Glutamatergic neuron (in vitro differentiated cells): ENCODE data around the gene SOX18. TPM values are rescaled to one million over a fixed set of nuclear protein-coding genes. Genes with fewer than 3 reads are reported as not detected.

Source experiments
- DNase-seq: peaks from one replicate; pipeline ENCODE4 v3.0.0; 2022
- H3K27ac Mint-ChIP-seq: one replicate; pipeline ENCODE4 v1.8.0; 2020; ENCODE audit warnings: mild to moderate bottlenecking, mixed read lengths, inconsistent platforms; ENCODE audit not compliant: unreplicated experiment
- H3K27me3 Mint-ChIP-seq: one replicate; pipeline ENCODE4 v1.8.0; 2020; ENCODE audit warnings: mild to moderate bottlenecking, moderate library complexity, mixed read lengths, inconsistent platforms; ENCODE audit not compliant: unreplicated experiment
- H3K36me3 Mint-ChIP-seq: one replicate; pipeline ENCODE4 v1.8.0; 2020; ENCODE audit warnings: mild to moderate bottlenecking, mixed read lengths, inconsistent platforms; ENCODE audit not compliant: unreplicated experiment
- H3K4me1 Mint-ChIP-seq: one replicate; pipeline ENCODE4 v1.8.0; 2020; ENCODE audit warnings: mild to moderate bottlenecking, low read depth, mixed read lengths, inconsistent platforms; ENCODE audit not compliant: unreplicated experiment
- H3K4me3 Mint-ChIP-seq: one replicate; pipeline ENCODE4 v1.8.0; 2020; ENCODE audit warnings: mild to moderate bottlenecking, mixed read lengths, inconsistent platforms; ENCODE audit not compliant: unreplicated experiment
- H3K9me3 Mint-ChIP-seq: one replicate; pipeline ENCODE4 v1.8.0; 2020; ENCODE audit warnings: mild to moderate bottlenecking, moderate library complexity, mixed read lengths, inconsistent platforms; ENCODE audit not compliant: unreplicated experiment
- total RNA-seq: library from RNA; stranded (reverse); fragmentation: NEBNext Ultra II Directional; extraction: Animal tissue kit (Norgen Biotek cat#: 25700); gene quantifications from one replicate; pipeline ENCODE4 v1.2.1, GENCODE V29; 2021; ENCODE audit not compliant: unreplicated experiment
- TF ChIP-seq, protein P1 (sequence below): fragments of 200-600 bp; sonication (generic); IDR thresholded peaks from one replicate; pipeline ENCODE4 v1.5.0; 2021; ENCODE audit not compliant: partially characterized antibody, unreplicated experiment

SOX18 gene
- total RNA-seq, 1 donor from 2014 or later, result 0.66 TPM

DNA sequence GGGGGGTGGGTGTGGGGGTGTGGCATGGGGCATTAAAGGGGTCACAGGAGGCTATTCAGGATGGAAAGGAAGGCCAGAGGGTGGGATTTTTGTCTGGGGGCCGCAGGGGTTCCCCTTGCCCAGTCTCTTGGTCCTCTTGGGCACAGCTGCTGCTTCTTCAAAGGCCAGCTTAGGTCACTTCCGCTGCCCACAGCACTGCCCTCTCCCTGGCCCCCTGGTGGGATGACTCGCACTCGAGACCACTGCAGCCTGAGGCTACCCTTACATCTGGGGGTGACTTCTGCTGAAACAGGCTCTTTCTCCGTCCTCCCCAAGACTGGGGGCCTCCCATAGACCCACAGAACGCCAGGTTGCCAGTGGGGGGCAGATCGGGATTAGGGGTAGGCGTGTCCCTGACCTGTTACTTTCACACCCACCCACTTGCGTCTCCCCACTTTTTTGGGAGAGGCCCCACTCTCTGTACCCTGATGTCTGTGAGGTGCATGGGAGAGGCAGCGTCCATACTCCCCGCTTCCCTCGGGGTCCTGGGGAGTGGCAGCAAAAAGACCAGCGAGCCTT is 33.5 kb upstream of the SOX18 start:
- DNase-seq, result no peak
- Mint-ChIP-seq H3K27ac (no peak overlapping the region), H3K27me3 (peaks cover 25% of the 10 kb centered on the region), H3K9me3 (peaks cover 14% of the 10 kb centered on the region), H3K4me1 (peaks cover 9% of the 10 kb centered on the region), H3K4me3 (peak overlapping the region; percentile 57), H3K36me3 (peaks cover 8% of the 10 kb centered on the region)
- TF ChIP-seq, protein P1, sequence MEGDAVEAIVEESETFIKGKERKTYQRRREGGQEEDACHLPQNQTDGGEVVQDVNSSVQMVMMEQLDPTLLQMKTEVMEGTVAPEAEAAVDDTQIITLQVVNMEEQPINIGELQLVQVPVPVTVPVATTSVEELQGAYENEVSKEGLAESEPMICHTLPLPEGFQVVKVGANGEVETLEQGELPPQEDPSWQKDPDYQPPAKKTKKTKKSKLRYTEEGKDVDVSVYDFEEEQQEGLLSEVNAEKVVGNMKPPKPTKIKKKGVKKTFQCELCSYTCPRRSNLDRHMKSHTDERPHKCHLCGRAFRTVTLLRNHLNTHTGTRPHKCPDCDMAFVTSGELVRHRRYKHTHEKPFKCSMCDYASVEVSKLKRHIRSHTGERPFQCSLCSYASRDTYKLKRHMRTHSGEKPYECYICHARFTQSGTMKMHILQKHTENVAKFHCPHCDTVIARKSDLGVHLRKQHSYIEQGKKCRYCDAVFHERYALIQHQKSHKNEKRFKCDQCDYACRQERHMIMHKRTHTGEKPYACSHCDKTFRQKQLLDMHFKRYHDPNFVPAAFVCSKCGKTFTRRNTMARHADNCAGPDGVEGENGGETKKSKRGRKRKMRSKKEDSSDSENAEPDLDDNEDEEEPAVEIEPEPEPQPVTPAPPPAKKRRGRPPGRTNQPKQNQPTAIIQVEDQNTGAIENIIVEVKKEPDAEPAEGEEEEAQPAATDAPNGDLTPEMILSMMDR, result no peak

DNA sequence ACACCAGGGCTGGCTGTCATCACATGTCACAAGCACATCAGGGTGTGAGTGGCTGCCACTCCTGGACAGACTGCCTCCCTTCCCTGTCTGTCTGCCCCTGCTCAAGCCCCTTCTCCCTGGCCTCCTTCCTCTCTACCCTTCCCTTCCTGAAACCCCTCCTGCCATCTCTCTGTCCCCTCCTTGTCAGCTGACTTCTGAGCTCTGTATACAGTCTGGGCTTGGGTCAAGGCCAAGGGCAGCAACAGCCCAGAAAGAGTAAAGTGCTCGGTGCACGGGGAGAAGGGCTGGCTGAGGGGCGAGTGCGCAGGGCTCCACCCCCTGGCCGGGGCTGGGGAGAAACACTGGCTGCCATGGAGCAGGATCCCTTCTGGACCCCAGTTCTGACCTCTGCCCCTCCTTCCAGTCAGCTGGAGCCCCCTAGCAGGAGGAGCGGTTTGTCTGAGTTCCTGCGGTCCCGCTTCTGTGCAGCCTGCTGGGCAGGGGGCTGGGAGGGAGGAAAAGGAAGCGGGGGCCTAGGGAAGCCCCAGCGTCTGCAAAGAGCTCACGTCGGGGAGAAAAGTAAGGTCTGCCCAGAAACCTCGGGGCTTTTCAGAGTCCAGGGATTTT is 32.8 kb upstream of the SOX18 start:
- no peak overlapping the region for H3K27ac Mint-ChIP-seq
- peaks cover 8% of the 10 kb centered on the region for H3K36me3 Mint-ChIP-seq

DNA sequence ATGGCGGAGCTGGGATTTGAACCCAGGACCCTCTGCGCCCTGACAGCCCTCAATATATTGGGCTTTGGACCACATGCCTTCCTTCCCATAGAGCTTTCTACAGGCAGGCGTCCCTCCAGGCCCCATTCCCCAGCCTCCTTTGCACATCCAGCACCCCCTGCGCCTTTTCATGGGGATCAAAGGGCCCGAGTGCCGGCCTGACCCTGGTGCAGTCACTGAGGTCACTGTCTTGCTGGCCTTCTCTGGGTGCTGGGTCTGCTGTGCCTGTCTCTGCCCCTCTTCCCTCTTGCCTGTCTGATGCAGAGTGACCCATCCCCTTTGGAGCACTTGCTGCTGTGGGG is 32.2 kb upstream of the SOX18 start:
- Mint-ChIP-seq H3K36me3 (peaks cover 6% of the 10 kb centered on the region), H3K4me1 (peaks cover 9% of the 10 kb centered on the region), H3K27ac (no peak overlapping the region), H3K27me3 (peaks cover 23% of the 10 kb centered on the region), H3K9me3 (peaks cover 13% of the 10 kb centered on the region), H3K4me3 (peak overlapping the region; percentile 59)
- TF ChIP-seq, protein P1, result no peak
- DNase-seq, result no peak

More for the DNA sequence above, 32.8 kb upstream of the SOX18 start:
- Mint-ChIP-seq H3K27me3 (peaks cover 23% of the 10 kb centered on the region), H3K4me3 (peak overlapping the region; percentile 59), H3K4me1 (peaks cover 9% of the 10 kb centered on the region), H3K9me3 (peaks cover 14% of the 10 kb centered on the region)
- TF ChIP-seq, protein P1, result no peak
- no peak for DNase-seq

DNA sequence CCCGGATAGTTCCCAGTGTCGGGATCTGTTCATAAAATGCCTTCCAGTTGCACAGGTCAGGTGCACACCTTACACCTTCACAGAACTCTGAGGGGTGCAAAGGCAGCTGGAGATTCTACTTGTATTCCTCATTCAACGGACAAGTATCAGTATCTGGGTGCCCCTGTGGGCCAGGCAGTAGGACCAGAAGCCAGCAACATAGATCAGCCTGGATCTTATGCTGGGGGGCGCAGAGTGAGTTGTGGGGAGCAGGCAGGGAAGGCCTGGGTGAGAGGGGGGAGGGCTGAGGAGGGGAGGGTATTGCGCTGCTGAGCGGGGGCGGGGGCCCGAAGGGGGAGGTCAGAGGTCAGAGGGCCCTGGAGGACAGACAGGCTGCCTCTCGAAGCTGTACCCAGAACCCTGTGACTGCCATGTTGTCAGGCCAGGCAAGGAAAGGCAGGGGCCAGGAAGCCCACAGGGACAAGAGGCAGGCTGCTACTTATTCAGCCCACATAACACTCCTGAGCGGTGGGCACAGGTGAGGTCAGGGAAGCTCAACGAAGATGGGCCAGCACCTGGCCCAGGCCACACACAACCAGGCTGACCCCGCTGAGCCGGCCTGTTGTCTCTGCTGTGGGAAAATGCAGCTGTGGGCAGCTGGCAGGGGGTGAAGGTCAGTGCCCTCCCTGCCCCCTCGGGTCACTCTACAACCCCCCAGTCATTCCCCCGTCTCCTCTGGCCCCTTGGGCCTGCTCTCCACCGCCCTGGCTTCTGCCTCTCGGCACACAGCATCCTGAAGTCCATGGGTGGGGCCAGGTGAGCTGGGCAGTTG is 31.6 kb upstream of the SOX18 start:
- TF ChIP-seq, protein P1, result no peak
- peak overlapping the region; percentile 78 for H3K4me3 Mint-ChIP-seq
- DNase-seq, result no peak
- H3K36me3 Mint-ChIP-seq, result peaks cover under 1% of the 10 kb centered on the region
- peaks cover 21% of the 10 kb centered on the region for H3K27me3 Mint-ChIP-seq
- peak overlapping the region; percentile 38 for H3K27ac Mint-ChIP-seq
- H3K4me1 Mint-ChIP-seq, result peaks cover 9% of the 10 kb centered on the region
- H3K9me3 Mint-ChIP-seq, result peaks cover 9% of the 10 kb centered on the region
